Inflammatory macrophage treated with lipopolysaccharide for 1 hour (primary cell): Measurements from ENCODE around the gene GNA12.

Source experiments
- DNase-seq, 2 donors: peaks; one replicate each; pipeline ENCODE4 v3.0.0-alpha.2; 2020 to 2022

The GNA12 gene

DNA sequence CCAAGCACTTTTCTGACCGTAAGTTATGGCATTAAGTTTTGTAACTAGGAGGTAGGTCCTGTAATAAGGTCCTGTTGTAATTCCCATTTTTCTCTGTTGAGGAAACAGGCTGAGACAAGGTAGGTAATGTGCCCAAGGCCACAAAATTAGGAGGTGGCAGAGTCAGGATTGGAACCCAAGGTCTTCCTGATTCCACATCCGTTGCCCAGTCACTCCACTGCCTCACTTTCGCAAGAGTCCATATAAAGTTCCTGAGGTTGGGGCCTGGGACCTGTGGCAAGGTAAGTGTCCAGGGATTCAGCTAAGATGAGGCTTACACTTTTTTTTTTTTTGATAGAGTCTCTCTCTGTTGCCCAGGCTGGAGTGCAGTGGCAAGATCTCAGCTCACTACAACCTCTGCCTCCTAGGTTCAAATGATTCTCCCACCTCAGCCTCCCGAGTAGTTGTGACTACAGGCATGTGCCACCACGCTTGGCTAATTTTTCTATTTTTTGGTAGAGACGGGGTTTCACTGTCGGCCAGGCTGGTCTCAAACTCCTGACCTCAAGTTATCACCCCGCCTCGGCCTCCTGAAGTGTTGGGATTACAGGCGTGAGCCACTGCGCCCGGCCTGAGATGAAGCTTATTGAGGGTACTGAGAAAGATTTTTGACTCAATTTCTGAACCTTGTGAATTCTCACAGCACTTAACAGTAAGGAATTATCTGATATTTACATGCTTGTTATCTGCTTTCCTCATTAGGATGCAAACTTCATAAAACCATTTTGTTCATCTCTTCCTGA is 20.3 kb upstream of the GNA12 start:
- peak; percentile 19 to 34 for DNase-seq

DNA sequence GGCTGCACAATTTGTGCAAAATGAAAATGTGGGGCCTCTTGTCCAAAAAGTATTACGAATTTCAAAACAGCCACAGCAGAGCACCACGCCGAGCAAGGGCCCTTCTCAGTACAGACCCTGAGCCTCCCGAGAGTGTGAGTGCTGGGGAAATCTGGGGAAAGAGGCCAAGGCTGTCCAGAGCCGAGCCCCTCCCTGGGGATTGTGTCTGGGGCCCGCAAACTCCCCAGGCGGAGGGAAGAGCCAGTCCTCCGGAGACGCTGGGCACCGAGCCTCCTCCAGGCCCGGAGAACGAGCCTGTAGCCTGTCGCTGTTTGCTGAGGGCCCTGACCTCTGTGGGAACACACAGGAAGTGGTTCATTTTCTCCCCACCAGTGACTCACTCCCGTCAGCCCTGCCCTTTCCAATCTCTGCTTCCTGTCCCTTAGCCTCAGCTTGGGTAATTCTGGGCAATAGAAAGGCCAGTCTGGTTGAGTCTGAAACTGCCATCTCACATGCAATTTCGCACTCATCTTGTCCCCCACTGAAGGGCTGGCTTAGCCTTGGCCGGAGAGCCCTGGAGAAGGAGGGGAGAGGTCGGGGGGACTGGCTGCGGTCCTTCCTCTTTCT is 19.5 kb upstream of the GNA12 start:
- peak; percentile 94 to 97 for DNase-seq

DNA sequence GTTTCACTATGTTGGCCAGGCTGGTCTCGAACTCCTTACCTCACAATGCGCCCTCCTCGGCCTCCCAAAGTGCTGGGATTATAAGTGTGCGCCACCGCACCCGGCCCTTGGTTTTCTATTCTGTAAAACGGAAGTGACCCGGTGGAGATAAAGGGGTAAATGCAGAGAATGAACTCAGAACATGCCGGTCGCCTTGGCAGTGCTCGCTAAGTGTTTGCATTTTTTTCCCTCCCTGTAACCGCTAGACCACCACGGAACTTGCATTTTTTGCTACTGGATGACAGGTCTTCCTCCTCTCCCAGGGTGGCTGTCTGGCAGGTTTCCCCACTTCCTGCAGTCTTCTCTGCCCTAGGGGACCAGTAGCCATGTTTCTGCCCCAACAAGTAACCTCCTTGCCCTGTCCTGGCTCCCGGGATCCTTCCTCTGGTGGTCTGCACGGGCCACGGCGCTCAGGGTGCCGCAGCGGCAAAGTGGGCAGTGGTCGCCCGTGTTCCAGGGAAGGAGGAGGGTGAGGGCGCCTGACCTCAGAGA is 18.8 kb upstream of the GNA12 start:
- DNase-seq: peak in 1 of 2 donors; percentile 9

DNA sequence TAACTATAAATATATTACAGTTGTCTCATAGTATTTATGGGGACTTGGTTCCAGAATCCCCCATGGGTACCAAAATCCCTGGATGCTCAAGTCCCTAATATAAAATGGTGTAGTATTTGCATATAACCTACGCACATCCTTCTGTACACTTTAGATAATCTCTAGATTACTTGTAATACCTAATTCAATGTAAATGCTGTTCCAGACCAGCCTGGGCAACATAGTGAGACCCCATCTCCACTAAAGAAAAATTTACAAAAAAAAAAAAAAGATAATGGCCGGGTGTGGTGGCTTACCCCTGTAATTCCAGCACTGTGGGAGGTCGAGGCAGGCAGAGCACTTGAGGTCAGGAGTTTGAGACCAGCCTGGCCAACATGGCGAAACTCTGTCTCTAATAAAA is 17.4 kb upstream of the GNA12 start:
- DNase-seq: no peak

DNA sequence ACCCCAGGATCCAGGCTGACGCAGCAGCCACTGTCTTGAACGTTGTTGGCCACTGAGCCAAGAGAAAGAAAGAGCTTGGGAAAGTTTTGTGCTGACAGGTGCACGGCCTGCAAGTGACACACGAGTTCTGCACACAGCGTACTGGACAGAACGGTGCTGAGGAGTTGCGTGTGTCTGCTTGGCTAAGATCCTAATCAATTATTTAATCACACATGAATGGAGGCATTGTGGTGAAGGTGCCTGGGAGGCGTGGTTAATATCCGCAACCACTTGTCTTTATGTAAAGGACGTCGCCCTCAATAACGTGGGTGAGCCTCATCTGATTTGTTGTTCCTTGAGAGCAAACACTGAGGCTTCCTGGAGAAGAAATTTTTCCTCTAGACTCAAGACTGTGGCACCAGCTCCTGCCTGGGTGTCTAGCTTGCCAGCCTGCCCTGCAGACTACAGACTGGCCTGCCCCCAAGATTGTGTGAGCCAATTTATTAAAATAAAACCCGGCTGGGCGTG is 16.6 kb upstream of the GNA12 start:
- no peak for DNase-seq

DNA sequence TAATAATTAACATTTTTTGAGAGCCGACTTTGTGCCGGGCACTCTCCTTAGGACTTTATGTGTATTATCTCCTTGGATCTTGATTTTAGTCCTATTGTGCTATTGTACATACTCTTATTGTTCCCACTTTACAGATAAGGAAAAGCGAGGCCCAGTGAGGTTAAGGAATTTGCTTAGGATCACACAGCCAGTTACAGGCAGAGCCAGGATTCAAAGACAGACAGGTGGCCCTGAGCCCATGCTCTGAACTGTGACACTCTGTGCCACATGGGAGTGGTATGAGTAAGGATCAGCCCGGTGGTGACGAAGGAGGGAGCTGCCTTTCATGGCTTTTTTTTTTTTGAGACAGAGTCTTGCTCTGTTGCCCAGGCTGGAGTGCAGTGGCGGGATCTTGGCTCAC is 15.8 kb upstream of the GNA12 start:
- DNase-seq: no peak

DNA sequence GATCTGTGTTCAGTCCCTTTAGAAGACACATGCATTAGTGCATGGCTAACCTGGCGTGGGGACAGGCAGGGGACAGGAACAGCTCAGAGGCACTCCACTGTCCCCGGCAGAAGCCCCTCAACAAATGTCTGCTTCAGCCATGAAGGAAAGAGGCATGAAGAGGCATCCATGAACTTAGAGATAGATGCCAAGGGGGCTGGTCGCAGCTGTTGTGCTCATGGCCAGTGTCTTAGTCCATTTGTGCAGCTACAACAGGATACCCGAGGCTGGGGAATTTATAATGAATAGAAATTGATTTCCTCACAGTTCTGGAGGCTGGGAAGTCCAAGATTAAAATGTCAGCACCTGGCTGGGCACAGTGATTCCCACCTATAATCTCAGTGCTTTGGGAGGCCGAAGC is 14.5 kb upstream of the GNA12 start:
- DNase-seq: no peak

DNA sequence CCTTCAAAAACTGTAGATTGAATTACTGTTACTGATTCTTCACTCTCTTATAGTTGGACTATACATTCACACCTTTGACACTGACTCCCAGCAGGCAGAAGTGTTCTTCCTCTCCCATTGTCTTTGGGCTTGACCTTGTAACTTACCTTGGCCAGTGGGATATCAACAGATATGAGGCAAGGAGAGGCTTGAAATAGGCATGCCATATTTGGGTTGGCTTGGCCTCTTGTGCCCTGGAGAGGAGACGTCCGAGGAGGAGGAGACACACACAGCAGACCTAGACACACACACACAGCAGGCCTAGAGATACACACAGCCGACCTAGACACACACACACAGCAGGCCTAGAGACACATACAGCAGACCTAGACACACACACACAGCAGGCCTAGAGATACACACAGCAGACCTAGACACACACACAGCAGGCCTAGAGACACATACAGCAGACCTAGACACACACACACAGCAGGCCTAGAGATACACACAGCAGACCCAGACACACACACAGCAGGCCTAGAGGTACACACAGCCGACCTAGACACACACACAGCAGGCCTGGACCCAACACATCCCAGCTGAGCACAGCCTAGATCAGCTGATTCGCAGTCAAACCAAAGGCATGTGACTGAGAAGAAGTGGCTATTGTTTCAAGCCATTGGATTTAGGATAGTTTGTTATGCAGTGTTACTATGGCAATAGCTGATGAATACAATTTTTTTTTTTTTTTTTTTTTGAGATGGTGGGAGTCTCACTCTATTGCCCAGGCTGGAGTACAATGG is 12.5 kb upstream of the GNA12 start:
- no peak for DNase-seq

DNA sequence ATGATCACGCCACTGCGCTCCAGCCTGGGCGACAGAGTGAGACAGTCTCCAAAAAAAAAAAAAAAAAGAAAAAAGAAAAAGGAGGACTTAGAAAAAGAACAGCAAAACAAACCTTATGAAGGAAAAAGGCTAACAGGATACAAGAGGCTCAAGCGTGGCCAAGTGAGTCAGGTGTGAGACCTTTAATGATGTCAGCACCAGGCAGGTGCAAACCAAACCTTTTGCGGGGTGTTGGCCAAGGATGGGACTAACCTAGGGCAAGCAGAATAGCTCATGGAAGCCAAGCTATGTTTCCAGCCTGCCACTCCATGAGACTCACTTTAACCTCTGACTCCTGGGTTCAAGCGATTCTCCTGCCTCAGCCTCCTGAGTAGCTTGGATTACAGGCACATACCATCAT is 11.3 kb upstream of the GNA12 start:
- DNase-seq: no peak

DNA sequence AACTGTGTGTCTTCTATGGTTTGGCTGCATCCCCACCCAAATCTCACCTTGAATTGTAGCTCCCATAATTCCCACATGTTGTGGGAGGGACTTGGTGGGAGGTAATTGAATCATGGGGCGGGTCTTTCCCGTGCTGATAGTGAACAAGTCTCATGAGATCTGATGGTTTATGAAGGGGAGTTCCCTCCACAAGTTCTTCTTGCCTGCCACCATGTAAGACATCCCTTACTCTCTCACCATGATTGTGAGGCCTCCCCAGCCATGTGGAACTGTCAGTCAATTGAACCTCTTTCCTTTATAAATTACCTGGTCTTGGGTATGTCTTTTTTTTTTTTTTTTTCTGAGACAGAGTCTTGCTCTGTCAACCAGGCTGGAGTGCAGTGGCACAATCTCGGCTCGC is 9.4 kb upstream of the GNA12 start:
- peak in 1 of 2 donors; percentile 41 for DNase-seq

DNA sequence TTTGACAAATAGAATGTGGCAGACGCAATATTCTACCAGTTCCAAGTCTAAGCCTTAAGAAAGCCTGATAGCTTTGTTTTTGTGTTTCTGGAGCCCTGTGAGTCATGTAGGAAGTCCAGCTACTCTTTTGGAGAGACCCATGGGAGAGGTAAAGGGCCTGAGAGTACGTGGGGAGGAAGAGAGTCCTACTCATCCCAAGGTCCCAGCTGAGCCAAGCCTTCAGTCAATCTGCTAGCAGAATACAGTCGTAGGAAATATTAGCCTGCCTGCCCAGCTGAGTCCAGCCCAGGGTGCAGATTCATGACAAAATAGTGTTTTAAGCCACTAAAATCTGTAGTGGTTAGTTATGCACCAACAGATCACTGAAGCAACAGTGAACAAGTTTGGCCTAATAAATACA is 9.0 kb upstream of the GNA12 start:
- DNase-seq: no peak

DNA sequence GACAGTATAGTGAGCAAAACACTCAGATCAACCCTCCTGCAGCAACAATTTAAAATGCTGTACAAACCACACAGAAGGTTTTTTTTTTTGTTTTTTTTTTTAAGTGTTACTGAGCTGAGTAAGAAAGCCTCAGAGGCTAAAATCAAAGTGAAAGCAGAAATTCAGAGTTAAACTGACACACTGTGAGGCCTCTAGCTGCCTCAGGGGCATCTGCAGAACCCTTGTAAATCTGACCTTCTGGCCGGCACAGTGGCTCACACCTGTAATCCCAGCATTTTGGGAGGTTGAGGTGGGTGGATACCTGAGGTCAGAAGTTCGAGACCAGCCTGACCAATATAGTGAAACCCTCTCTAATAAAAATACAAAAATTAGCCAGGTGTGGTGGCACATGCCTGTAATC is 7.4 kb upstream of the GNA12 start:
- DNase-seq: no peak

DNA sequence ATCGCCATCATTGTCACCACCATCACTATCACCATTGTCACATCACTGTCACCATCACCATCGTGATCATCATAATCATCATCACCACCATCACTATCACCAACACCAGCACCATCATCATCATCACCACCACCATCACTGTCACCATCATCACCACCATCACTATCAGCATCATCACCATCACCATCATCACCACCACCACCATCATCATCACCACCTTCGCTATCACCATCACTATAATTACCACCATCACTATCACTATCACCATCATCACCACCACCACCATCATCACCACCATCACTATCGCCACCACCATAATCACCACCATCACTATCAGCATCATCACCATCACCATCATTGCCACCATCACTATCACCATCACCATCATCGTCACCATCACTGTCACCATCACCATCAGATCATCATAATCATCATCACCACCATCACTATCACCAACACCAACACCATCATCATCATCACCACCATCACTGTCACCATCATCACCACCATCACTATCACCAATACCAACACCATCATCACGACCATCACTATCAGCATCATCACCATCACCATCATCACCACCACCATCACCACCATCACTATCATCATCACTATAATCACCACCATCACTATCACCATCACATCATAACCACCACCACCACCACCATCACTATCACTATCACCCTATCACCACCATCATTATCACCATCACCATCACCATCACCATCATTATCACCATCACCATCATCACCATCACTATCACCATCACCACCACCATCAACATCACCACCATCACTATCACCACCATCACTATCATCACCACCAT is 6.0 kb upstream of the GNA12 start:
- DNase-seq: no peak

DNA sequence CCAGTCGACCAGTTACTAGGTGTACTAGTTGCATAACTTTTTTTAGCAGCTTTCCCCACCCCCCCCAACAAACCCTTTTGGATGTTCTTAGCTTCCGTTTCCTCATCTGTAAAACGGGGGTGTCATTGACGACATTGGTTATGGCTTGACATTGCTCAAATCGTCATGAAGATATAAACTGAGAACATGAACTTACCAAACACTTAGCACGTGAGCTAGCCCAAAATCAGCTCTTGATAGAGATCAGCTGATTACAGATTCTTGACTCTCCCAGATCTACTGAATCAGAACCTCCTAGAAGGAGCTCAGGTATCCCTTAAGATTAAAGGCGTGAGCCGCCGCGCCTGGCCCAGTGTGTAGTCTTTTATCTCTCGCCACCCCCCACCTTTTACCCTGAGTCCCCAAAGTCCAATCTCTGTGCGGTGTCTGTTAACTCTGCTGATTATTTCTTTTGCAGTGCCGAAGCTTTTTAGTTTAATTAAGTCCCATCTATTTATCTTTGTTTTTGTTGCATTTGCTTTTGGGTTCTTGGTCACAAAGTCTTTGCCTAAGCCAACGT is 1.0 kb upstream of the GNA12 start:
- peak in 1 of 2 donors; percentile 50 for DNase-seq

DNA sequence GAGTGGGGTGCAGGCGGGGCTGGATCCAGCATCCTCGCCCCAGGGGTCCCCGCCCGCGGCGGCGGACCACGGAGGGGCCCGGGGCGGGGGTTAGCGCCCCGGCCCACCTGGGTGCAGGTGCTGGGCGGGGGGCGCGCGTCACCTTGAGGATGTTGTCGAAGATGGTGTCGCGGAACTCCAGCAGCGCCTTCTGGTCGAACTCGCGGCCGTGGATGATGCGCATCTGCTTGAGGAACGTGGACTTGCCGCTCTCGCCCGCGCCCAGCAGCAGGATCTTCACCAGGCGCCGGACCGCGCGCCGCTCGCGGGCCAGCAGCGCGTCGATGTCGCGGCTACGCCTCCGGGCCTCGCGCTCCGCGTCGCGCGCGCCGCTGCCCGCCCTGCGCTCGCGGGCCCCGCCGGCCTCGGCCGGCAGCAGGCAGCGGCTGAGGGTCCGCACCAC is 376 bp downstream of the GNA12 start:
- peak in 1 of 2 donors; percentile 31 for DNase-seq

DNA sequence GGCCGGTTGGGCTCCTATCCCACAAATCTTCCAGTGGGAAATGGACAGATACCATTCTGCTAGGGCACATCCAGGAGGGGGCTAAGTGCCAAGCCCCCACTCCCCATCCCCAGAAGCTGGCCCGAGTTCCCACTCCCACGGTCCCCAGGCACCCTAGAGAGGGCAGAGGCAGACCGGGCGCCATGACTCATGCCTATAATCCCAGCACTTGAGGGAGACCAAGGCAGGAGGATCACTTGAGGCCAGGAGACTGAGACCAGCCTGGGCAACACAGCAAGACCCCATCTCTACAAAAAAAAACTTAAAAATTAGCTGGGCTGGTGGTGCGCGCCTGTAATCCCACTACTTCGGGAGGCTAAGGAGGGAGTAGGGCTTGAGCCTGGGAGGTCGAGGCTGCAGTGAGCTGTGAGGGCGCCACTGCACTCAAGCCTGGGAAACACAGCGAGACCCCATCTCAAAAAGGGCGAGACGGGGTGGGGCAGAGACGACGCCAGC is 870 bp downstream of the GNA12 start:
- no peak for DNase-seq

DNA sequence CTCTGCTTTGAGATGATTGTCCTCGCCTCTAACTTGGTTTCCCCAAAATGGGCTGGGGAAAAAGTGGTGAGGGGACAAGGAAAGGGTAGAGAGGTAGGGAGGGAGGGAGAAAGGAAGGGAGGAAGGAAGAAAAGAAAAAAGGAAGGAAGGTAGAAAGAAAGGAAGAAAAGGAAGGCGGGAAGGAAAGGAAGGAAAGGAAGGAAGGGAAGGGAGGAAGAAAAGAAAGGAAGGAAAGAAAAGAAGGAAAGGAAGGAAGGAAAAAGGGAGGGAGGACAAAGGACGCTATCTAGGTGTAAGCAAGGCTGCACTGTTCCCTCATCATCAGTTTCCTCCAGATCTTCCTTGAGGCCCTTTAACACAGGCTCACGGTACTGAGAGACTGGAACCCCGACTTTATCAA is 2.2 kb downstream of the GNA12 start:
- no peak for DNase-seq

DNA sequence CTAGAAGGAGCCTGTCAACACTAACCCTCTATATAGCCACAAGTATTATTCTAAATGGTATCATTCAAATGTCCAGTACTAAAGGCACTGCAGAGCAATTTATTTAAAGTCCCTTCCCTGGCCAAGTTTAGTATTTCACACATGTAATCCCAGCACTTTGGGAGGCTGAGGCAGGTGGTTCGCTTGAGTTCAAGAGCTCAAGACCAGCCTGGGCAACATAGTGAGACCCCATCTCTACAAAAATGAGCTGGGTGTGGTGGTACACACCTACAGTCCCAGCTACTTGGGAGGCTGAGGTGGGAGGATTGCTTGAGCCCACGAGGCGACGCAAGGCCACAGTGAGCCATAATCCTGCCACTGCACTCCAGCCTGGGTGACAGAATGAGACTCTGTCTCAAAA is 3.6 kb downstream of the GNA12 start:
- no peak for DNase-seq

DNA sequence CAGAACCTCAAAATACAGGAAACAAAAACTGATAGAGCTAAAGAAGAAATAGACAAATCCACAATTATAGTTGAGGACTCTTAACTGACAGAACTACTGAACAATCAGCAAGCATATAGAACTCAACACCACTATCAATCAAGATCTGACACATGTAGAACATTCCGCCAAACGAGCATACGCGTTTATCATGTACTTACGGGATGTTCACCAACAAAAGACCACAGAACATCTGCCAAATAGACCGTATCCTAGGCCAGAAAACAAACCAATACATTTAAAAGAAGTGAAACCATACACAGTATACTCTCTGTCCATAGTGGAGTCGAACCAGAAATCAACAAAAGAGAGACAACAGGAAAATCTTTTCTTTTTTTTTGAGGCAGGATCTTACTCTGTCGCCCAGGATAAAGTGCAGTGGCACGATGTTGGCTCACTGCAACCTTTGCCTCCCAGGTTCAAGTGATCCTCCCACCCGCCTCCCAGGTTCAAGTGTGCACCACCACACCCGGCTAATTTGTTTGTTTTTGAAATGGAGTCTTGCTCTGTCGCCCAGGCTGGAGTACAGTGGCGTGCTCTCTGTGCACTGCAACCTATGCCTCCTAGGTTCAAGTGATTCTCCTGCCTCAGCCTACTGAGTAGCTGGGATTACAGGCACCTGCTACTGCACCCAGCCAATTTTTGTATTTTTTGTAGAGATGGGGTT is 5.1 kb downstream of the GNA12 start:
- DNase-seq: no peak

DNA sequence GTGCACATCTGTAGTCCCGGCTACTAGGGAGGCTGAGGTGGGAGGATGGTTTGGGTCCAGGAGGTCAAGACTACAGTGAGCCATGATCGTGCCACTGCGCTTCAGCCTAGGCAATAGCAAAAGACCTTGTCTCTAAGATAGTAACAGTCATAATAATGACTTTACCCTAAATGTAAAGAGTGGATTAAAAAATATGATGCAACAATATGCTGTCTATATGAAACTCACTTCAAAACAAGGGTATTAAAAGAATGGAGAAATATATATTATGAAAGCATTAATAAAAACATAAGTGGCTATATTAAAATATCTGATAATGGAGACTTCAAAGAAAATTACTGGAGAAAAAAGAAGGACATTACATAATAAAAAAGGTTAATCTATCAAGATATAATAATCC is 5.7 kb downstream of the GNA12 start:
- DNase-seq: no peak

DNA sequence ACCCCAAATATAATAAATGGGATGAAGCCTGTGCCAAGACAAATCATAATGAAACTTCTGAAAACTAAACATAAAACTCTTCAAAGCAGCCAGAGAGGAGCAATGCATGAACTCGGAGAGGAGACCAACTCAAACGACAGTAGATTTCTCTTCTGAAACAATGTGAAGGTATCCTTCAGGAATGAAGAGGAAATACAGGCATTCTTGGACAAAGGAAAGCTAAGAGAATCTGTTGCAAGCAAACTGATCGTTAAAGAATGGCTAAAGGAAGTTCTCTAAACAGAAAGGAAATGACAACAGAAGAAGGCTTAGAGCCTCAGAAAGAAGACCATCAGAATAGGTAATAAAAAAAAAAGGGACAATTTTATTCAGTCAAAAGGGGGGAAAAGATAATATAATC is 6.6 kb downstream of the GNA12 start:
- no peak for DNase-seq
